Suppressor macrophage treated with lipopolysaccharide for 4 hours (primary cell): ENCODE data around the gene RIPK4.
"Not testable (repeated sequence)": the region's sequence is repeated elsewhere in the genome, so short reads cannot be mapped to it uniquely, and the experiment has no call there.

ENCODE experiments used
- DNase-seq: peaks from one replicate; pipeline ENCODE4 v3.0.0-alpha.2; 2020

RIPK4 gene

DNA sequence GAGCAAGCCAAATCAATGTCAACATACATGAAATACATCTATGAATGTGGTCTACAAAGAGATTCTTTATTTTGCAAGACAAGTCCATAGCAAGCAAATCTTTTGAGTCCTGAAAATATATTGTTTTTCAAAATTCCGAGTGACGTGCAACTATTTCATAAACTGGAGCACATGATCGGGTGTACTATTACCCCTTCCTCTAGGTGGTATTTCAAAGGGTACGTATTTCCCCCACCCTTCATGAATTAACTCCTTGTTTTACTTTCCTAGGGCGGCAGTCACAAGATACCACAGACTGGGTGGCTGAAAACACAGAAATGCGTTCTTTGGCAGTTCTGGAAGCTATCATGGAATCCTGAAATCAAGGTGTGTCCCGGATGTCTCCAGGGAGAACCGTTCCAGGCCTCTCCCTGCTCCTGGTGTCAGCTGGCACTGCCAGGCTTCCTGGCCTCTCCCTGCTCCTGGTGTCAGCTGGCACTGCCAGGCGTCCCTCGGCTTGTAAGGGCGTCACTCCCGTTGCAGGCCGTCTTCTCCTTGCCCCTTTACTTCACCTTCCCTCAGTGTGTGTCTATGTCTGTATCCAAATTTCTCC, 55.3 kb downstream of the RIPK4 start:
- no peak for DNase-seq

GRCh38 chr21:41710823-41711160, 56.1 kb downstream of the RIPK4 start:
- no peak for DNase-seq

- DNase-seq = no peak
Observed at GRCh38 chr21:41709965-41710822, 56.7 kb downstream of the RIPK4 start.

- DNase-seq = no peak
Observed at GRCh38 chr21:41709166-41709565, 57.7 kb downstream of the RIPK4 start.

DNA sequence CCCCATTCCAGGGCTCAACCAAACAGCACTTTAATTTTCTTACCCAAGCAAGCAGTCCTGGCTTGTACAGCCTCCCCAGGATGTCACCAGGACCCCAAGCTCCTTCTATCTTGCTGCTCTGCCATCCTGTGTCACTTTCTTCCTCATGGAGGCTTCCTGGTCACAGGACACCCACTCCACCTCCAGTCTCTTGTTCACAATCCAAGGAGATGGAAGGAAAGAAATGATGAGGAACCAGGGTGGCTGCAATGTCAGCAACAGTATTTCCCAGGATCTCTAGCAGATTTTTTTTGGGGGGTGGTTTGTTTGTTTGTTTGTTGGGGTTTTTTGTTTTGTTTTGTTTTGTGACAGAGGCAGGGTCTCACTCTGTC, 58.9 kb downstream of the RIPK4 start:
- DNase-seq = no peak

DNA sequence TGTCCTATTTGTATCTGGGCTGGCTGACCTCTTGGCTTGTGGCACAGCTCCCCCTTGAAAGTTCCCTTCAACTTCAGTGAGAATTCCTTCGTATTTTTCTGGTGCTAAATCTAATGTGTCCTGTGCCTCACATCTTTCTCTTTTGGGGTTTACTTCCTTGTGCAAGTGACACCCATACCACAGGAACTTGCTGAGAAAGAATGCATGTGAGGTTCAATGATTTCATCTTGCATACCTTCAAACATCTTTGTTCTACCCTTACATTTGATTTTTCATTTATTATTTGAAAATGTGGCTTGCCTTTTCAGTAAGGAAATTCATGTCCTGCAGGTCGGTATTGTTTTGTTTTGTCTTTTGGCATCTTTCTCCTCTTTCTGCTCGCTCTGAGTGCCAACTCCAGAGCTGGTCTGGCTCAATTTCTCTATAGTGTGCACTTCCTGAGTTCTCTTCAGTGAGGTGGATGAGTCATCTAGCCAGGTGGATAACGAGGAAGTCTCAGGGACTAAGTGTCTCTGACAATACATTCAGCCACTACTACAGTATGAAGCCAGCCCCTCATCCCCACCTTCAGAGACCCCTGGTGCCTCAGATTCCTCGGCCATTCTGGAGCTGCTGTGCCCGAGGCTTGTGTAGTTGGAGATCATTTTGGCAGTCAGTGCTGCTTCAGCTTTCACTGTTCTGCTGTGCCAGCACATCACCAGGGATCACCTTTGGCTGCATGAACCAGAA, 59.5 kb downstream of the RIPK4 start:
- DNase-seq = no peak

DNA sequence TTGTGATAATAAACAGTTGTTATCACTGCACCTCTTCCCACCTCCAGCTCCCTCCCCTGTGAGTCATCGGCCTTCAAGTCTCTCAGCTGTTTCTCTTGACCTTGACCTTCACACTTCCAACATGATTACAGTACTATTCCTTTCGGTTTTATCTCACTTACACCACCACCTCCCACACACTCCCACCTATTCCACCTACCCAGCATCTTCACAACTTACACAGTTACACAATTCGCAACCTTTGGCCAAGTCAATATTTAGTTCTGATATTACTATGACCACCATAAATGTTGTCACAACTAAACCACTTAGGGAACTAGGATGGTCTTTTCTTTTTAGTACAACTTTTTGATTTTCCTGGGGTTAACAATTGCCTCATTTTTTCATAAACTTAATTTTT, 60.2 kb downstream of the RIPK4 start:
- peak; percentile 23 for DNase-seq

GRCh38 chr21:41706263-41706639, 60.6 kb downstream of the RIPK4 start:
- no peak for DNase-seq

GRCh38 chr21:41705546-41706262, 61.1 kb downstream of the RIPK4 start:
- DNase-seq = no peak

DNA sequence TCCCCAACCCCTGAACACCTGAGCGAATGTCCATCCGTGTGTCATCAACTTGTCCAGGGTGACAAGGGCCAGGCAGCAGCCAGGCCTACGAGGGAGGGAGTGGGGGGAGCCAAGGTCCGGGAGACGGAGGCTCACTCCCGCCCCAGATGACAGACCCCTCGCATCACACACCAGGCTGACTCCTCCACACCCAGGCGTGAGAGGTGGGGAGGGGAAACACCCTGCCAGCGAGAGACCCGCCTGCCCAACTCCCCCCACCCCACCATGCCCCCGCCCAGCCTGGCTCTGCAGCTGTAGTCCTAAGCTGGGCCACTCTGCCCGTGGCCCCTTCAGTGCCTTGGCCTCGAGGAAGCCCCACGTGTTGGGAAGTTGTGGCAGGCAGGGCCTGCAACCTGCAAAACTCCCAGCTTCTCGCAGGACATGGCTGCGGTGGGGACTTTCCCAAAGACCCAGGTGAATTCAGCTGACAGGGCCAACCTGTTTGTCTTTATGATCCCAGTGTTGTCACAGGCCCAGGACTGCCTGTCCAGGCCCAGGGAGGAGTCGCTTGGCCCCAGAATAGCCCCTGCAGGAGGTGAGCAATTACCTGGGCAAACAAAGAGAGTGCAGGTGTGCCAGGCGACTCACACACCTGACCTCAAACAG, 62.9 kb downstream of the RIPK4 start:
- DNase-seq = no peak

DNA sequence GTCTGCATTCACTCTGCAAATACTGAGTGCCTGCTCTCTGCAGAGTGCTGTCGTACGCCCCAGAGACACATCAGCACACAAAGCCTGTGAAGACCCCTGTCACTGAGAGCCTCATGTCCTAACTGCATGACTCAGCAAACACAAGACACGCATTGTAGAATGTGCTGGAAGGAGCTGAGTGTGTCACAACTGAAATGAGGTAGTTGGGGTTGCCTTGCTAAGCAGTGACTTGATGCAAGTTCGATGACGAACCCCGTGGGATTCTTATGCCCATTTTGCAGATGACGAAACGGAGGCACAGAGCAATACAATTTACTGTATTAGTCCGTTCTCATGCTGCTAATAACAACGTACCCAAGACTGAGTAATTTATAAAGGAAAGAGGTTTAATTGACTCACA, 65.1 kb downstream of the RIPK4 start:
- peak; percentile 75 for DNase-seq

DNA sequence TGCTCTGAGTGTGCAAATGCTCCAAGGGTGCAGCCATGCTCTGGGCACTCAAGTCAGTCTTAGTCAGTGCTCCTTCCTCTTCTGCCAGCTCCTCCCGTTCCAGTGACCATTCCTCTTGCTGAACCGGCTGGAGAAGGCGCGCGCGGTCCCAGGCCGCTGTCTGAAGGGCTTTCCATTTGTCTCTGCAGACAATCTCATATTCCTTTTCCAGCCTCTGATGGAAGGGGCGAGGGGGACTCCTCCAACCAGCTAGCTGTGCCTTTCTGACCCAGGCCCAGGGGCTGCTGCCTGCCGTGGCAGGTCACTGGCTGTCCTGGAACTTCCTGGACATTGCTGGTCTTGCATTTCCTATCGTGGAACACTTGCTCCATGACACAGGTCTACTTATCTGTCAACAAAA, 67.5 kb downstream of the RIPK4 start:
- DNase-seq = no peak

- no peak for DNase-seq
Observed at GRCh38 chr21:41698071-41698470, 68.8 kb downstream of the RIPK4 start.

DNA sequence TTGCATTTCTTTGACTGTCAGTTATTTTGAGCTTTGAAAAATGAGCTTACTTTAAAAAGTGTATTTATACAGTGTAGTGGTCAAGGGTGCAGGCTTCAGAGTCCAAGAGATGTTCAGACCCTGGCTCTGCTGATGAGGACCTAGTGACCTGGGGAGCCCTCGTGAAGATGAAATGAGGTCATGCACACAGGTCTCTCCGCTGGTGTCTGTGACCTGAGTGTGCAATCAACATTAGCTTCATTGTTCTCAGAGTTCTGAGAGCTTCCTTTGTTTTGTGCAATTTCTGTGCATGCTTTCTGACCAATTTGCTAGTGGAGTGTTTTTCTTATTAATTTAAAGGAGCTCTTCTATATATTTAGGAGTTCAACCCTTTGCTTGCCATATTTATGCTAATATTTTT, 71.3 kb downstream of the RIPK4 start:
- no peak for DNase-seq

GRCh38 chr21:41694042-41694441, 72.8 kb downstream of the RIPK4 start:
- DNase-seq = not testable (repeated sequence)

DNA sequence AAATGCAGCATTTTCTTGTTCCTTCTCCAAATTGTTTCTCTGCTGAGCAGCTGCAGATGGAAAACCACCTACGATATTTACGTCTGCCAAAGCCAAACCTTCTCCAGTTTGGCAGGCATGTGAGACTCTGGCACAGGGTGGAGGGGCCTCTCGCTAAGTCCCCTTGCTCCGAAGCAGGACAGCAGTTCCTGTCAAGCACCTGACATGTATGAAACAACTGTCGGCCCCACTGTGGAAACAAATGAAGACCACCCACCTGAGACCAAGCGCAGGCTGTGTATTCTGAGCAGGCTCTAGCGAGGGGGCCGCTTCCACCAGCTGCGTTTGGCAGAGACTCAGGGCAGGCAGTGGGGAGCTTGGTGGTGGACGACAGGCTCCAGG, 74.7 kb downstream of the RIPK4 start:
- DNase-seq = no peak

GRCh38 chr21:41691205-41692184, 75.4 kb downstream of the RIPK4 start:
- no peak for DNase-seq
